ENCODE data around the gene MAD1L1. TPM values are rescaled to one million over a fixed set of nuclear protein-coding genes. Genes with fewer than 3 reads are reported as not detected.

The MAD1L1 gene
- total and polyA plus RNA-seq, 2 of the 4 experiments (the other 2 are of a cell fraction): 29.0 to 40.9 TPM

- no peak overlapping the region for H4K8ac ChIP-seq (ENCODE audit: low read depth in 2 of 2, low read length in 2 of 2)
- H2AFZ ChIP-seq (replicated peaks; ENCODE audit: low read length, poor library complexity): no peak overlapping the region
- no peaks in the 10 kb centered on the region for H3K9me1 ChIP-seq (ENCODE audit: insufficient read depth, low read length)
- no TSS peak for BruUV-seq (replicated peaks)
- WGBS, 2 experiments (ENCODE audit: extremely low coverage in 2 of 2, insufficient read length in 1 of 2): 100% methylated on average over 1 of the region's 8 CpGs; no CpG with 5 or more reads in 1 of the 2 experiments
- H3K4ac ChIP-seq (ENCODE audit: low read depth, low read length): no peak overlapping the region
- H2AK5ac ChIP-seq (ENCODE audit: low read depth, low read length): no peak overlapping the region
- H2BK15ac ChIP-seq (ENCODE audit: low read depth, low read length): no peak overlapping the region
- H3K9ac ChIP-seq (ENCODE audit: low read depth, low read length): no peak overlapping the region
- no peak overlapping the region for H3K18ac ChIP-seq (ENCODE audit: low read depth, low read length)
- H4K5ac ChIP-seq (ENCODE audit: low read depth, low read length): no peak overlapping the region
- H3K4me2 ChIP-seq (ENCODE audit: low read depth, low read length): no peak overlapping the region
- TF ChIP-seq MAFK (IDR thresholded peaks at IDR 0.05; ENCODE audit: low read depth, low read length) (no peak), SMC3 (IDR thresholded peaks at IDR 0.05; ENCODE audit: low read depth, low read length) (no peak), MXI1 (IDR thresholded peaks at IDR 0.05; ENCODE audit: borderline replicate concordance, low read depth, low read length) (no peak), POLR2A (IDR thresholded peaks at IDR 0.05; ENCODE audit: low read depth, low read length) (no peak), CEBPB (IDR thresholded peaks at IDR 0.05; ENCODE audit: low read depth, low read length) (no peak), CTCF (conservative IDR thresholded peaks at IDR 0.05; ENCODE audit: low read depth, low read length) (no peak)
- H4K91ac ChIP-seq (ENCODE audit: insufficient read depth, low read depth, low read length): no peak overlapping the region
- no peaks in the 10 kb centered on the region for H3K4me1 ChIP-seq (ENCODE audit: control insufficient read depth, insufficient read depth, low read length)
- no peaks in the 10 kb centered on the region for H3K27me3 ChIP-seq (ENCODE audit: control insufficient read depth, insufficient read depth, low read length)
- no peak overlapping the region for H3K23ac ChIP-seq (ENCODE audit: low read depth, low read length)
- H3K56ac ChIP-seq (ENCODE audit: extremely low read depth, insufficient read depth, low read length): no peak overlapping the region
- H2AK9ac ChIP-seq (replicated peaks; ENCODE audit: low read depth, low read length, poor library complexity): no peak overlapping the region
- no peak overlapping the region for H3K14ac ChIP-seq (replicated peaks; ENCODE audit: low read depth, low read length)
- no peaks in the 10 kb centered on the region; the same call in 1 of the 2 replicates for H4K20me1 ChIP-seq (ENCODE audit: insufficient read depth, low read length)
- no peak overlapping the region for H3K27ac ChIP-seq (ENCODE audit: insufficient read depth, low read length)
- H2BK120ac ChIP-seq (ENCODE audit: low read depth, low read length): no peak overlapping the region
- no peaks in the 10 kb centered on the region for H3K9me3 ChIP-seq (ENCODE audit: control insufficient read depth, insufficient read depth, low read length)
- no peak overlapping the region for H2BK5ac ChIP-seq (ENCODE audit: low read depth, low read length, poor library complexity, severe bottlenecking)
- H3K36me3 ChIP-seq (ENCODE audit: control insufficient read depth, insufficient read depth, low read length): peaks cover 8% of the 10 kb centered on the region
- H2BK20ac ChIP-seq (ENCODE audit: low read depth, low read length): no peak overlapping the region
- dilution Hi-C loops (cut with HindIII; ENCODE audit: low sequenced_read_pairs, unreplicated experiment) (no loop called here), intact Hi-C loops (cut with micrococcal nuclease) (no loop called here), in situ Hi-C loops (cut with MboI; ENCODE audit: low sequenced_read_pairs) (no loop called here)
- no peak for DNase-seq
- no peak overlapping the region for H3K4me3 ChIP-seq (ENCODE audit: insufficient read depth, low read depth, low read length)
- CTCF ChIA-PET: no interaction called here
- ATAC-seq (ENCODE audit: low read depth): no peak
- POLR2A ChIA-PET (ENCODE audit: unreplicated experiment): no interaction called here
- H3K79me1 ChIP-seq (ENCODE audit: low read depth in 1 of 2, low read length in 2 of 2): no peaks in the 10 kb centered on the region
These were observed 101.4 kb downstream of the MAD1L1 start for GRCh38 chr7:2131341-2131740.
